Left renal pelvis (tissue), 4 donors: Measurements from ENCODE around the gene MAP7. TPM values are rescaled to one million over a fixed set of nuclear protein-coding genes. Genes with fewer than 3 reads are reported as not detected.

Experiments
- DNase-seq, 4 donors: peaks; one replicate each; pipeline ENCODE4 v3.0.0-alpha.2; 2013; ENCODE audit warnings: low read depth in 4 of 4, low spot score in 3 of 4
- polyA plus RNA-seq, 4 donors: library from polyadenylated mRNA; unstranded; fragments of 120-200 nt; gene quantifications; one replicate each; pipeline ENCODE4 v1.2.1, GENCODE V29; 2013; ENCODE audit not compliant: insufficient read length in 4 of 4

The MAP7 gene
- polyA plus RNA-seq, 4 donors: 0.94 to 36.3 (median 32.0) TPM

GRCh38 chr6:136534268-136534667 lies 16.0 kb downstream of the MAP7 start:
- no peak for DNase-seq

GRCh38 chr6:136533487-136533886 lies 16.7 kb downstream of the MAP7 start:
- no peak for DNase-seq

GRCh38 chr6:136532030-136532429 lies 18.2 kb downstream of the MAP7 start:
- DNase-seq: no peak

- DNase-seq: no peak
Observed at GRCh38 chr6:136529710-136530109, 20.5 kb downstream of the MAP7 start.

GRCh38 chr6:136528477-136528876 lies 21.7 kb downstream of the MAP7 start:
- DNase-seq: no peak

- no peak for DNase-seq
Observed at GRCh38 chr6:136527831-136528230, 22.4 kb downstream of the MAP7 start.

- no peak for DNase-seq
Observed at GRCh38 chr6:136526937-136527336, 23.3 kb downstream of the MAP7 start.

- peak in 1 of 4 donors; percentile 22 for DNase-seq
Observed at GRCh38 chr6:136526196-136526930, 23.9 kb downstream of the MAP7 start.

- DNase-seq: no peak
Observed at GRCh38 chr6:136525586-136526195, 24.5 kb downstream of the MAP7 start.

- no peak for DNase-seq
Observed at GRCh38 chr6:136524936-136525413, 25.2 kb downstream of the MAP7 start.

GRCh38 chr6:136524339-136524935 lies 25.8 kb downstream of the MAP7 start:
- no peak for DNase-seq

GRCh38 chr6:136523196-136523595 lies 27.0 kb downstream of the MAP7 start:
- no peak for DNase-seq

GRCh38 chr6:136522636-136523035 lies 27.6 kb downstream of the MAP7 start:
- no peak for DNase-seq

- DNase-seq: no peak
Observed at GRCh38 chr6:136521911-136522310, 28.3 kb downstream of the MAP7 start.

GRCh38 chr6:136521427-136521826 lies 28.8 kb downstream of the MAP7 start:
- no peak for DNase-seq

GRCh38 chr6:136520517-136520916 lies 29.7 kb downstream of the MAP7 start:
- no peak for DNase-seq

GRCh38 chr6:136517582-136517981 lies 32.6 kb downstream of the MAP7 start:
- DNase-seq: no peak

GRCh38 chr6:136517002-136517401 lies 33.2 kb downstream of the MAP7 start:
- no peak for DNase-seq

- DNase-seq: no peak
Observed at GRCh38 chr6:136514591-136514990, 35.6 kb downstream of the MAP7 start.

GRCh38 chr6:136511926-136512325 lies 38.3 kb downstream of the MAP7 start:
- no peak for DNase-seq

- DNase-seq: no peak
Observed at GRCh38 chr6:136511397-136511796, 38.8 kb downstream of the MAP7 start.

- DNase-seq: no peak
Observed at GRCh38 chr6:136510782-136511181, 39.4 kb downstream of the MAP7 start.
